ENCODE results near the gene PRSS53. TPM values are rescaled to one million over a fixed set of nuclear protein-coding genes. Genes with fewer than 3 reads are reported as not detected.

The PRSS53 gene
- total RNA-seq, 4 donors from 2014 or later: 0.93 to 1.9 (median 1.6) TPM

DNA sequence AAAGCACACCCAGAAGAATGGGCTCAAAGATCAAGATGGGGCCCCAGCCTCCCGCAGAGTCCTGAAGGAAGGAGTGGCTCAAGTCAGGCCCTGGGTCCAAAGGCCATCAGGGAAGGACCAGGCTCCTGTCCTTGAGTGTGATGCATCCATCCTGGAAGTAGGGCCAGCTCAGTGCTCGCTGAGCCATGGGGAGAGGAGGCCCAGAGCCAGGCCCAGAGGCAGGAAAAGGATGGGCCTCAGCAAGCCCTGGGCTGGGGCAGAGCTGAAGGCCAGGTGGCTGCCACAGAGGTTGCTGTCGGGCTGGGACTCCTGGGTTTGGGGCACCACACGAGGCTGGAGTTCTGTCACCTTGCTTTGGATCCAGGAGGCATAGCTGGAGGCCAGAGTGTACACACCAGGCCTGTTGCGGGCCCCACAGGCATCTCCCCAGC lies 43.1 kb upstream of the PRSS53 start:
- no peak for TF ChIP-seq CTCF (IDR thresholded peaks at IDR 0.05)
- TF ChIP-seq POLR2A (IDR thresholded peaks at IDR 0.05): no peak
- intact Hi-C loops (cut with DNase I): no loop called here
- DNase-seq: peak in 1 of 2 donors; percentile 35
- H3K27me3 ChIP-seq: no peaks in the 10 kb centered on the region
- peaks cover 68 to 74% of the 10 kb centered on the region in 2 donors for H3K4me1 ChIP-seq
- 78% methylated on average over 3 to 5 of the region's 5 CpGs for WGBS, 2 donors
- peaks cover 11 to 29% of the 10 kb centered on the region in 2 donors for H3K36me3 ChIP-seq
- no peak overlapping the region for H3K4me3 ChIP-seq (replicated peaks in 1 of 3)
- peak overlapping the region; percentile 75 to 96 (median 92) for H3K27ac ChIP-seq
- H3K9me3 ChIP-seq: no peaks in the 10 kb centered on the region

- H3K4me1 ChIP-seq: peaks cover 72 to 79% of the 10 kb centered on the region in 2 donors
- intact Hi-C loops (cut with DNase I): no loop called here
- H3K27ac ChIP-seq: peak overlapping the region; percentile 75 to 96 (median 92)
- H3K27me3 ChIP-seq: no peaks in the 10 kb centered on the region
- no peak overlapping the region for H3K4me3 ChIP-seq (replicated peaks in 1 of 3)
- H3K36me3 ChIP-seq: peaks cover 11 to 29% of the 10 kb centered on the region in 2 donors
- DNase-seq: peak in 1 of 2 donors; percentile 22
- WGBS, 2 donors: 62 to 66% methylated on average over 10 to 11 of the region's 11 CpGs
- TF ChIP-seq CTCF (IDR thresholded peaks at IDR 0.05) (no peak), POLR2A (IDR thresholded peaks at IDR 0.05) (no peak)
- no peaks in the 10 kb centered on the region for H3K9me3 ChIP-seq
These were observed 42.7 kb upstream of the PRSS53 start for GRCh38 chr16:31131416-31131815.

GRCh38 chr16:31130899-31131298 lies 42.2 kb upstream of the PRSS53 start:
- DNase-seq: peak; percentile 99
- TF ChIP-seq POLR2A (IDR thresholded peaks at IDR 0.05) (peak in 1 of 2 donors; percentile 26), CTCF (IDR thresholded peaks at IDR 0.05) (peak in 1 of 6 experiments; percentile 23)
- no peaks in the 10 kb centered on the region for H3K27me3 ChIP-seq
- WGBS, 2 donors: 17 to 41% methylated on average over 4 to 5 of the region's 6 CpGs
- intact Hi-C loops (cut with DNase I): no loop called here
- peak overlapping the region; percentile 76 to 96 (median 92) for H3K27ac ChIP-seq
- no peaks in the 10 kb centered on the region for H3K9me3 ChIP-seq
- H3K36me3 ChIP-seq: peaks cover 11 to 29% of the 10 kb centered on the region in 2 donors
- H3K4me3 ChIP-seq (replicated peaks in 1 of 3): no peak overlapping the region
- H3K4me1 ChIP-seq: peaks cover 68 to 76% of the 10 kb centered on the region in 2 donors

GRCh38 chr16:31130336-31130891 lies 41.7 kb upstream of the PRSS53 start:
- peaks cover 11 to 29% of the 10 kb centered on the region in 2 donors for H3K36me3 ChIP-seq
- H3K4me1 ChIP-seq: peaks cover 67 to 73% of the 10 kb centered on the region in 2 donors
- TF ChIP-seq POLR2A (IDR thresholded peaks at IDR 0.05) (no peak), CTCF (IDR thresholded peaks at IDR 0.05) (no peak)
- no peaks in the 10 kb centered on the region for H3K9me3 ChIP-seq
- H3K4me3 ChIP-seq (replicated peaks in 1 of 3): no peak overlapping the region
- WGBS, 2 donors: 43 to 51% methylated on average over 3 of the region's 10 CpGs
- peak; percentile 43 to 48 for DNase-seq
- H3K27me3 ChIP-seq: no peaks in the 10 kb centered on the region
- intact Hi-C loops (cut with DNase I): no loop called here
- peak overlapping the region; percentile 76 to 96 (median 92) for H3K27ac ChIP-seq

GRCh38 chr16:31129568-31130335 lies 41.0 kb upstream of the PRSS53 start:
- TF ChIP-seq CTCF (IDR thresholded peaks at IDR 0.05) (no peak), POLR2A (IDR thresholded peaks at IDR 0.05) (peak in 1 of 2 donors; percentile 41)
- no peaks in the 10 kb centered on the region for H3K27me3 ChIP-seq
- intact Hi-C loops (cut with DNase I): no loop called here
- peaks cover 11 to 29% of the 10 kb centered on the region in 2 donors for H3K36me3 ChIP-seq
- WGBS, 2 donors: 28 to 33% methylated on average over 19 to 20 of the region's 29 CpGs
- no peak overlapping the region for H3K4me3 ChIP-seq (replicated peaks in 1 of 3)
- peaks cover 66 to 72% of the 10 kb centered on the region in 2 donors for H3K4me1 ChIP-seq
- H3K27ac ChIP-seq: peak overlapping the region; percentile 76 to 96 (median 92)
- H3K9me3 ChIP-seq: no peaks in the 10 kb centered on the region
- peak; percentile 87 to 88 for DNase-seq
